GM23338 (cell line): ENCODE results near the gene GEMIN8. TPM values are rescaled to one million over a fixed set of nuclear protein-coding genes. Genes with fewer than 3 reads are reported as not detected.

Experiments used
- ATAC-seq: fragments of 200-7000 bp; cut with Tn5 transposase; 3 replicates; pipeline ENCODE4 v1.9.1; 2020
- DNase-seq: peaks from one replicate; pipeline ENCODE4 v3.0.0-alpha.2; 2015; ENCODE audit warnings: low spot score
- H2AFZ ChIP-seq: fragments of 200-600 bp; sonication (generic); 2 replicates; pipeline ENCODE4 v1.8.0; 2016; ENCODE audit warnings: antibody characterized with exemption, mild to moderate bottlenecking, moderate library complexity
- H3F3A ChIP-seq: fragments of 200-600 bp; sonication (generic); replicated peaks from 2 replicates; pipeline ENCODE4 v1.8.0; 2017; ENCODE audit warnings: antibody characterized with exemption, mixed run types, low read depth
- H3K27ac ChIP-seq: fragments of 200-600 bp; sonication (generic); 2 replicates; pipeline ENCODE4 v1.6.1; 2016; ENCODE audit warnings: low read depth
- H3K27me3 ChIP-seq: fragments of 200-600 bp; sonication (generic); 2 replicates; pipeline ENCODE4 v1.8.0; 2016; ENCODE audit warnings: mild to moderate bottlenecking, mixed run types, moderate library complexity; ENCODE audit not compliant: insufficient read depth
- H3K36me3 ChIP-seq: fragments of 200-600 bp; sonication (generic); 2 replicates; pipeline ENCODE4 v1.8.0; 2016; ENCODE audit warnings: mild to moderate bottlenecking; ENCODE audit not compliant: insufficient read depth
- H3K4me1 ChIP-seq: fragments of 200-600 bp; sonication (generic); 2 replicates; pipeline ENCODE4 v1.8.0; 2016; ENCODE audit warnings: mild to moderate bottlenecking, moderate library complexity; ENCODE audit not compliant: insufficient read depth
- H3K4me2 ChIP-seq: fragments of 200-600 bp; sonication (generic); 2 replicates; pipeline ENCODE4 v1.7.1; 2017; ENCODE audit warnings: mixed run types
- H3K4me3 ChIP-seq: fragments of 200-600 bp; sonication (generic); 2 replicates; pipeline ENCODE4 v1.6.1; 2016; ENCODE audit warnings: mixed run types
- H3K79me2 ChIP-seq: fragments of 200-600 bp; sonication (generic); replicated peaks from 2 replicates; pipeline ENCODE4 v1.8.0; 2017; ENCODE audit warnings: mild to moderate bottlenecking; ENCODE audit not compliant: insufficient read depth
- H3K9me2 ChIP-seq: fragments of 200-600 bp; sonication (generic); 2 replicates; pipeline ENCODE4 v1.8.0; 2017; ENCODE audit not compliant: insufficient read depth
- H4K20me1 ChIP-seq: fragments of 200-600 bp; sonication (generic); replicated peaks from 2 replicates; pipeline ENCODE4 v1.8.0; 2017; ENCODE audit warnings: mild to moderate bottlenecking; ENCODE audit not compliant: insufficient read depth
- H3K27ac Mint-ChIP-seq: 2 replicates; pipeline ENCODE4 v1.8.0; 2020; ENCODE audit warnings: inconsistent platforms, mild to moderate bottlenecking, moderate library complexity, mixed read lengths
- H3K27me3 Mint-ChIP-seq: 3 replicates; pipeline ENCODE4 v1.8.0; 2022; ENCODE audit warnings: low read depth, mild to moderate bottlenecking, moderate library complexity, mixed read lengths, inconsistent platforms; ENCODE audit not compliant: insufficient read depth, poor library complexity
- H3K36me3 Mint-ChIP-seq: 3 replicates; pipeline ENCODE4 v1.8.0; 2021; ENCODE audit warnings: low read depth, mild to moderate bottlenecking, inconsistent platforms, moderate library complexity, mixed read lengths
- H3K4me1 Mint-ChIP-seq: 3 replicates; pipeline ENCODE4 v1.8.0; 2020; ENCODE audit warnings: mild to moderate bottlenecking, inconsistent platforms, mixed read lengths
- H3K4me3 Mint-ChIP-seq: 3 replicates; pipeline ENCODE4 v1.8.0; 2021; ENCODE audit warnings: moderate library complexity, mild to moderate bottlenecking, inconsistent platforms, mixed read lengths
- H3K9me3 Mint-ChIP-seq: 3 replicates; pipeline ENCODE4 v1.8.0; 2020; ENCODE audit warnings: moderate library complexity, mild to moderate bottlenecking, inconsistent platforms, mixed read lengths
- CREB1 ChIP-seq: fragments of 250-450 bp; sonication (Bioruptor Pico); IDR thresholded peaks from 2 replicates; pipeline ENCODE4 v1.5.0; 2020; ENCODE audit warnings: low read depth, mild to moderate bottlenecking, moderate library complexity
- EZH2phosphoT487 ChIP-seq: fragments of 200-600 bp; sonication (generic); IDR thresholded peaks from one replicate; pipeline ENCODE4 v1.8.1; 2018; ENCODE audit warnings: antibody characterized with exemption; ENCODE audit not compliant: unreplicated experiment
- NANOG ChIP-seq: IDR thresholded peaks from 2 replicates; pipeline ENCODE4 v1.6.1; 2016; ENCODE audit warnings: antibody characterized with exemption, borderline replicate concordance
- POLR2AphosphoS5 ChIP-seq: IDR thresholded peaks from 2 replicates; pipeline ENCODE4 v1.6.1; 2016; ENCODE audit warnings: antibody characterized with exemption, low read depth
- ZNF114 ChIP-seq: fragments of 250-450 bp; sonication (Bioruptor Pico); IDR thresholded peaks from 2 replicates; pipeline ENCODE4 v1.5.0; 2020; ENCODE audit warnings: mild to moderate bottlenecking, moderate library complexity
- ZNF331 ChIP-seq: fragments of 250-450 bp; sonication (Bioruptor Pico); IDR thresholded peaks from 2 replicates; pipeline ENCODE4 v1.5.0; 2020; ENCODE audit warnings: low read depth, mild to moderate bottlenecking, moderate library complexity
- ZNF462 ChIP-seq: fragments of 250-450 bp; sonication (Bioruptor Pico); IDR thresholded peaks from 2 replicates; pipeline ENCODE4 v1.5.0; 2020; ENCODE audit warnings: mild to moderate bottlenecking, moderate library complexity
- polyA plus RNA-seq: library from polyadenylated mRNA; unstranded; fragments of >200 nt; fragmentation: Nextera tagmentation; extraction: Ambion mirVana; gene quantifications from 2 replicates; pipeline ENCODE4 v1.2.1, GENCODE V29; 2016
- total RNA-seq: library from RNA; depleted of rRNA; stranded (reverse); fragments of >200 nt; shearing (Covaris generic); gene quantifications from 2 replicates; pipeline ENCODE4 v1.2.3, GENCODE V29; 2014

The GEMIN8 gene
- total and polyA plus RNA-seq, 2 experiments from 2014 or later: 16.5 to 19.9 TPM

GRCh38 chrX:14038375-14039085 lies 8.8 kb upstream of the GEMIN8 start:
- H3K4me1 ChIP-seq: no peaks in the 10 kb centered on the region
- H3K4me3 ChIP-seq: no peak overlapping the region
- no peaks in the 10 kb centered on the region for H3K9me2 ChIP-seq
- Mint-ChIP-seq H3K4me1 (peaks cover 5% of the 10 kb centered on the region; the same call in 2 of the 3 replicates), H3K9me3 (no peaks in the 10 kb centered on the region), H3K27ac (no peak overlapping the region), H3K27me3 (no peaks in the 10 kb centered on the region), H3K4me3 (no peak overlapping the region), H3K36me3 (no peaks in the 10 kb centered on the region)
- H3K79me2 ChIP-seq: no peaks in the 10 kb centered on the region
- TF ChIP-seq POLR2AphosphoS5 (no peak), EZH2phosphoT487 (no peak), ZNF114 (no peak), CREB1 (CRISPR knock-in tag) (no peak), ZNF462 (no peak), NANOG (no peak), ZNF331 (CRISPR knock-in tag) (no peak)
- H3K27ac ChIP-seq: no peak overlapping the region
- H4K20me1 ChIP-seq: no peaks in the 10 kb centered on the region
- H2AFZ ChIP-seq: no peak overlapping the region
- DNase-seq (no peak), ATAC-seq (no peak)
- H3K4me2 ChIP-seq: no peak overlapping the region
- no peaks in the 10 kb centered on the region for H3K27me3 ChIP-seq
- H3F3A ChIP-seq: no peaks in the 10 kb centered on the region
- no peaks in the 10 kb centered on the region for H3K36me3 ChIP-seq
